ENCODE results near the gene SEMA4D.

Gene SEMA4D

GRCh38 chr9:89410641-89411350, 87.1 kb downstream of the SEMA4D start:
- DNase-seq (ENCODE audit: low read depth): no peak

GRCh38 chr9:89410022-89410421, 87.9 kb downstream of the SEMA4D start:
- DNase-seq (ENCODE audit: low read depth): no peak

GRCh38 chr9:89409466-89409865, 88.4 kb downstream of the SEMA4D start:
- DNase-seq (ENCODE audit: low read depth): no peak

- no peak for DNase-seq (ENCODE audit: low read depth)
Measured at GRCh38 chr9:89408628-89409101, 89.2 kb downstream of the SEMA4D start.

- no peak for DNase-seq (ENCODE audit: low read depth)
Measured at GRCh38 chr9:89407070-89407469, 90.8 kb downstream of the SEMA4D start.

- DNase-seq (ENCODE audit: low read depth): no peak
Measured at GRCh38 chr9:89405826-89406225, 92.1 kb downstream of the SEMA4D start.

- DNase-seq (ENCODE audit: low read depth): no peak
Measured at GRCh38 chr9:89404074-89404473, 93.8 kb downstream of the SEMA4D start.

- no peak for DNase-seq (ENCODE audit: low read depth)
Measured at GRCh38 chr9:89402695-89403427, 95.1 kb downstream of the SEMA4D start.

- no peak for DNase-seq (ENCODE audit: low read depth)
Measured at GRCh38 chr9:89400403-89401116, 97.4 kb downstream of the SEMA4D start.

- no peak for DNase-seq (ENCODE audit: low read depth)
Measured at GRCh38 chr9:89398621-89399020, 99.3 kb downstream of the SEMA4D start.

- no peak for DNase-seq (ENCODE audit: low read depth)
Measured at GRCh38 chr9:89397471-89397870, 100.4 kb downstream of the SEMA4D start.

- DNase-seq (ENCODE audit: low read depth): no peak
Measured at GRCh38 chr9:89395931-89396710, 101.8 kb downstream of the SEMA4D start.

GRCh38 chr9:89394412-89394811, 103.5 kb downstream of the SEMA4D start:
- DNase-seq (ENCODE audit: low read depth): no peak

- no peak for DNase-seq (ENCODE audit: low read depth)
Measured at GRCh38 chr9:89391585-89391984, 106.3 kb downstream of the SEMA4D start.

- DNase-seq (ENCODE audit: low read depth): no peak
Measured at GRCh38 chr9:89390578-89391116, 107.3 kb downstream of the SEMA4D start.

GRCh38 chr9:89390068-89390555, 107.8 kb downstream of the SEMA4D start:
- no peak for DNase-seq (ENCODE audit: low read depth)

- DNase-seq (ENCODE audit: low read depth): no peak
Measured at GRCh38 chr9:89388868-89389177, 109.1 kb downstream of the SEMA4D start.

GRCh38 chr9:89388084-89388867, 109.6 kb downstream of the SEMA4D start:
- peak; percentile 95 for DNase-seq (ENCODE audit: low read depth)

- DNase-seq (ENCODE audit: low read depth): no peak
Measured at GRCh38 chr9:89387197-89387849, 110.6 kb downstream of the SEMA4D start.

GRCh38 chr9:89386797-89387196, 111.1 kb downstream of the SEMA4D start:
- DNase-seq (ENCODE audit: low read depth): no peak

Data from fibroblast of gingiva (primary cell).